ENCODE measurements around the gene RPTOR. TPM values are rescaled to one million over a fixed set of nuclear protein-coding genes. Genes with fewer than 3 reads are reported as not detected.

Gene RPTOR
- total and polyA plus RNA-seq, 2 experiments from 2014 or later = 13.2 to 37.9 TPM

GRCh38 chr17:80693511-80693910 lies 148.9 kb downstream of the RPTOR start:
- TF ChIP-seq CTCF (IDR thresholded peaks at IDR 0.05; ENCODE audit: low read depth, low read length) = no peak
- Histone ChIP-seq H3K4me1 (ENCODE audit: low read depth) (peaks cover 5% of the 10 kb centered on the region), H3K27ac (no peak overlapping the region), H3K4me3 (no peak overlapping the region), H3K27me3 (no peaks in the 10 kb centered on the region), H3K9me3 (ENCODE audit: low read depth) (no peaks in the 10 kb centered on the region), H3K36me3 (no peaks in the 10 kb centered on the region)
- no peak for DNase-seq (ENCODE audit: low read depth in 1 of 2, low spot score in 1 of 2)

GRCh38 chr17:80694085-80694991 lies 149.7 kb downstream of the RPTOR start:
- no peaks in the 10 kb centered on the region for H3K9me3 ChIP-seq (ENCODE audit: low read depth)
- H3K27ac ChIP-seq = no peak overlapping the region
- H3K27me3 ChIP-seq = no peaks in the 10 kb centered on the region
- no peak overlapping the region for H3K4me3 ChIP-seq
- peaks cover 5% of the 10 kb centered on the region for H3K4me1 ChIP-seq (ENCODE audit: low read depth)
- no peak for DNase-seq (ENCODE audit: low read depth in 1 of 2, low spot score in 1 of 2)
- no peak for TF ChIP-seq CTCF (IDR thresholded peaks at IDR 0.05; ENCODE audit: low read depth, low read length)
- no peaks in the 10 kb centered on the region for H3K36me3 ChIP-seq

- Histone ChIP-seq H3K27ac (no peak overlapping the region), H3K27me3 (no peaks in the 10 kb centered on the region)
- no peak for DNase-seq (ENCODE audit: low read depth in 1 of 2, low spot score in 1 of 2)
These were observed 150.6 kb downstream of the RPTOR start for GRCh38 chr17:80694992-80695912.

GRCh38 chr17:80695979-80696378 lies 151.3 kb downstream of the RPTOR start:
- peaks cover 5% of the 10 kb centered on the region for H3K4me1 ChIP-seq (ENCODE audit: low read depth)
- no peaks in the 10 kb centered on the region for H3K36me3 ChIP-seq
- H3K27ac ChIP-seq = no peak overlapping the region
- H3K27me3 ChIP-seq = no peaks in the 10 kb centered on the region
- H3K4me3 ChIP-seq = no peak overlapping the region
- H3K9me3 ChIP-seq (ENCODE audit: low read depth) = no peaks in the 10 kb centered on the region
- TF ChIP-seq CTCF (IDR thresholded peaks at IDR 0.05; ENCODE audit: low read depth, low read length) = no peak
- DNase-seq (ENCODE audit: low read depth in 1 of 2, low spot score in 1 of 2) = no peak

More at GRCh38 chr17:80694992-80695912, 150.6 kb downstream of the RPTOR start:
- Histone ChIP-seq H3K4me1 (ENCODE audit: low read depth) (peaks cover 5% of the 10 kb centered on the region), H3K36me3 (no peaks in the 10 kb centered on the region), H3K9me3 (ENCODE audit: low read depth) (no peaks in the 10 kb centered on the region), H3K4me3 (no peak overlapping the region)
- no peak for TF ChIP-seq CTCF (IDR thresholded peaks at IDR 0.05; ENCODE audit: low read depth, low read length)

GRCh38 chr17:80696456-80696855 lies 151.8 kb downstream of the RPTOR start:
- TF ChIP-seq CTCF (IDR thresholded peaks at IDR 0.05; ENCODE audit: low read depth, low read length) = no peak
- peaks cover 5% of the 10 kb centered on the region for H3K4me1 ChIP-seq (ENCODE audit: low read depth)
- H3K36me3 ChIP-seq = no peaks in the 10 kb centered on the region
- H3K9me3 ChIP-seq (ENCODE audit: low read depth) = no peaks in the 10 kb centered on the region
- no peaks in the 10 kb centered on the region for H3K27me3 ChIP-seq
- no peak for DNase-seq (ENCODE audit: low read depth in 1 of 2, low spot score in 1 of 2)
- no peak overlapping the region for H3K27ac ChIP-seq
- no peak overlapping the region for H3K4me3 ChIP-seq

All from cardiac muscle cell (in vitro differentiated cells and primary cell).